ENCODE data around the gene ZNF30. TPM values are rescaled to one million over a fixed set of nuclear protein-coding genes. Genes with fewer than 3 reads are reported as not detected.
"Not testable (repeated sequence)": the region's sequence is repeated elsewhere in the genome, so short reads cannot be mapped to it uniquely, and the experiment has no call there.

Gene ZNF30
- total RNA-seq, 2 experiments from 2014 or later = 4.3 to 5.4 TPM

DNA sequence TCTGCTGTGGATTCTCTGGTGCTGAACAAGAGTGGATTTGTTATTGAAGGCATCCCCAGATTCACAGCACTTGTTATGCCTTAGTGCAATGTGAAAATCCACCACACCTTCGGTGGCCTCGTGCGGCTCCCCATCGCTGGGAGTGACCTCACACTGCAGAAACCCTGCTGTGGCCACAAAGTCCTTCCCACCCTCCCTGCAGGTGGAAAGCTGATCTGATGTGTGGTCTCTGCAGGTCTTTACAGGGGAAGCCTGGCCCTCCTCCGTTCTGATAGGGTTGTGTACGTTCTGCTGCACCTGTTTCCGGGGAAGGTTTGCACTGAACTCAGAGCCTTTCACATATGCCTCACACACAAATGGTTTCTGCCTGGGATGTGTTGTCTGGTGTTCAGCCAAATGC, 32.3 kb downstream of the ZNF30 start:
- ChIA-PET POLR2A (no interaction called here), CTCF (no interaction called here)

GRCh38 chr19:34960103-34960805, 33.6 kb downstream of the ZNF30 start:
- CTCF ChIA-PET = interaction anchor here (0.5 to 1.2 kb wide), 3 partner anchors 12 to 915 kb away, joined by 3 to 4 read pairs (median 3); no protein-coding TSS in a partner anchor
- POLR2A ChIA-PET = no interaction called here

DNA sequence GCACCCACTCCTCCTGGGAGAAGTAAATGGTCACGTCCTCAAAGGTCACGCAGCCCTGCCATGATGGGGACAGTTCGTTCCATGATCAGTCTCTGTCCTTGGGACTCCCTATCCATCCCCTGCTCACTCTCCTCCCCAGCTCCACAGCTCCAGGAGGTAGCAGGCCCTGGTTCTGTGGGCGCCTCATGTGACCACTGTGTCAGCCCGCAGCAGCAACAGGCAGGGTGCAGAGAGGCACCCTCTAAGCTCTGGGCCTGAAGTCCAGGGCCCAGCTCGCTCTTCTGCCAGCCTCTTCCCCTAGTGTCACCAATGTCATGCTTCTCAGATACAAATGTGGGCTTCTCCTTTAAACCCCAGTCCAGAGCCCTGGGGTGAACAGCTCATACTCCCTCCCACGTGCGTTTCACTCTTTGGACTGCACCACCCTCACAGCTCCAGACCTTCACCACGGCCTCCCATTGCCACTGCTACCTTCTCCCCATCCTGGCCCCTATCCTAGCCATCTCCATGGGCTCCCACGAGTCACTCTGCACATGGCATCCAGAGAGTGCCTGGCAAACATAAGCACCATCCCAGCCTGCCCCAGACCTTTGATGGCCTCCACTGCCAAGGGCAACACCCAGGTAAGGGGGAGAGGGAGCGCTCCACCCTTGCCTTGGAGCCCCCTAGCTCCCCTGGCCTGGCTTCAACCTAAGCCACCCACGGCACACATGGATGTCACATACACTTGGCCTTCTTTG, 34.4 kb downstream of the ZNF30 start:
- ChIA-PET POLR2A (no interaction called here), CTCF (interaction anchor here (0.5 to 1.2 kb wide), 3 partner anchors 11 to 914 kb away, joined by 3 to 4 read pairs (median 3); no protein-coding TSS in a partner anchor)

DNA sequence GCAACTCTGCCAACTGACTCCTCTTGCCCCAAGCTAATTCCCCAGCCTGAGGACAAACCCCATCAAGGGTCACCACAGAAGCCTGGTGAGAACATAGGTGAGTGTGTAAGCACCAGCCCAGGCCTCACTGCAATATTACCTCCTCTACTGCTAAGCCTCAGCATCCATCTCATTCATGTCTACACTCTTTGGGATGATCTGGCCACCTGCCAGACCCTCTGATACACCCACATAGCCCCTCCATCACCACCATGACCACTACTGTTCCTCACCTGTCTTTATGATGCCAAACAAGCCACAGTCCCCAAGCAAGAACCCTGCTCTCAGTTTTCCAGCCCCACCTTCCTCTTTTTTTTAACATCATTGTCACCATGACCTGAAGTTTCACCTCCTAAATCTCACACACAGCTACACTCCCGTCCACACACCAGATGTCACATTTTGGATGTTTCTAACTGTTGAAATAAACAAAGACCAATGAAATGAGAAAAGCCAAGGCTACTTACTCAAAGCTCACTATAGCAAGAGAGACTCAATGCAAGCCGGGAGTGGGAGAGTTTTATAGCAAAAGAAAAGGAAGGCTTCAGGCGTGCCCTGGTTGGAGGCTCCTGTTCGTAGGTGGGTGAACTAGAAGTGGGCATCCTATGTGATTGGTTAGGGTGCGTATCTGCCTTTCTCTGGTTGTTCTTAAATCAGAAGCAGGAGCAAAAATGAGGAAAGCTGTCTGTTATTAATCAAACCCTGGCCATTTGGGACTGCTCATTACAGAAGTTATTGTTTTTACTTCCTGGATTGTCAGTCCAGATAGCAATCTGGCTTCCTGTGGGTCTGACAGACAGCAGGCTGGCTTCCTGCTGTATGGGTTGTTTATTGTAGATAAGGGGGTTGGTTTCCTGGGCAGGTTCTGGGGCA, 35.3 kb downstream of the ZNF30 start:
- POLR2A ChIA-PET = interaction anchor here (0.5 kb wide), 1 partner anchor 60 kb away, joined by 5 read pairs; no protein-coding TSS in a partner anchor
- CTCF ChIA-PET = interaction anchor here (1.1 to 1.2 kb wide), 2 partner anchors 10 to 39 kb away, joined by 3 to 4 read pairs; no protein-coding TSS in a partner anchor

DNA sequence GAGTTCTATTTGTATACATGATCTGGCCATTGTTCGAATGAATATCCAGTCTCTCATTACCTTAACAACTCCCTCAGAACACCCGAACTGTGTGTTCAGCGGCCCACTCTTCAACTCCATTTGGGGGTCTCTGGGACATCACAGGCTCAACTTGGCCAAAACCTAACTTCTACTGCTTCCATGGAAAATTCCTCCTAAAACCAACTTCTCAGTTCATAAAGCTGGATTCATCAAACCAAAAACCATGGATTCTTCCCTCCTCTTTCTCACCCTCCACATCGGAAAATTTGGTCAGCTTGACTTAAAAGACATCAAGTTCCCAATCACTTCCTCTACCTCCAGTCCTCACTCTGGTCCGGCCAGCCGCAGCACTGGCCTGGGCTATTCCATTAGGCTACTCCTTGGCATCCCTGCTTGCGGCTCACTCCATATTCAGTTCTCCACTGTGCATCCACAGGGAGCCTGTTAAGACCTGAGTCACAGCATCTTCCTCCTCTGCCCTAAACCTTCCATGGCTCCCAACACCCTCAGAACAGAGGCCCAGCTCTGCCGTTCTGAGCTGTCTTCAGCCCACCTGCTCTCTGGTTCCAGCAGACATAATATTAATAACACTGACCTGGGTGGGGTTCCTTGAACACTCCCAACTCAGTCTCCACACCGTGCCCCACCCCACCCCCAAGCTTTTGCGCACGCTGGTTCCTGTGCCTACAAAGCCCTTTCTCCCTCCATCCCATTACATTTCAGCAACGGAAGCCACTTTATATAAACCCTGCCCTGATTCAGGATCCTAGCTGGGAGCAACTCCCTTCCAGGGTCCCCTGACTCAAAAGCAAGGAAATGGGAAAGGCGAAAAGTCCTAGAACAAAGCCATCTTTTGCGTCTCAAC, 36.2 kb downstream of the ZNF30 start:
- POLR2A ChIA-PET = interaction anchor here (0.5 to 0.6 kb wide), 2 partner anchors 17 to 1254 kb away, joined by 3 to 4 read pairs; no protein-coding TSS in a partner anchor
- CTCF ChIA-PET = interaction anchor here (1.1 to 1.9 kb wide), 2 partner anchors 10 to 81 kb away, joined by 3 to 5 read pairs; no protein-coding TSS in a partner anchor

- ChIA-PET CTCF (interaction anchor here (1.1 to 1.9 kb wide), 2 partner anchors 9 to 81 kb away, joined by 3 to 5 read pairs; no protein-coding TSS in a partner anchor), POLR2A (interaction anchor here (0.6 kb wide), 1 partner anchor 1253 kb away, joined by 3 read pairs; no protein-coding TSS in a partner anchor)
Observed at GRCh38 chr19:34963573-34964406, 37.1 kb downstream of the ZNF30 start, which contains the start of gene ZNF792. ZNF792 (minus strand) TSS chr19:34964229; CDS start chr19:34963662, 567 bp downstream.

GRCh38 chr19:34964598-34964997, 37.9 kb downstream of the ZNF30 start:
- CTCF ChIA-PET = interaction anchor here (1.9 kb wide), 1 partner anchor 8 kb away, joined by 5 read pairs; no protein-coding TSS in a partner anchor
- POLR2A ChIA-PET = no interaction called here

- CTCF ChIA-PET, POLR2A ChIA-PET: not testable (repeated sequence)
Observed at GRCh38 chr19:34965505-34965904, 38.8 kb downstream of the ZNF30 start.

- CTCF ChIA-PET = interaction anchor here (0.9 to 1.2 kb wide), 3 partner anchors 45 to 77 kb away, joined by 4 to 6 read pairs (median 5); no protein-coding TSS in a partner anchor
Observed at GRCh38 chr19:34967551-34967950, 40.8 kb downstream of the ZNF30 start.

GRCh38 chr19:34969721-34970120, 43.0 kb downstream of the ZNF30 start:
- POLR2A ChIA-PET = no interaction called here
- CTCF ChIA-PET = no interaction called here

More at GRCh38 chr19:34967551-34967950, 40.8 kb downstream of the ZNF30 start:
- POLR2A ChIA-PET = no interaction called here

GRCh38 chr19:34970185-34970780, 43.6 kb downstream of the ZNF30 start:
- POLR2A ChIA-PET, CTCF ChIA-PET: not testable (repeated sequence)

- ChIA-PET CTCF (interaction anchor here (0.6 to 5.0 kb wide), 13 partner anchors 8 to 66 kb away, joined by 3 to 65 read pairs (median 4); partner anchors contain the start of genes GRAMD1A and ZNF792), POLR2A (interaction anchor here (0.5 to 1.5 kb wide), 3 partner anchors 28 to 42 kb away, joined by 3 to 4 read pairs (median 4); partner anchors contain the start of gene GRAMD1A)
Observed at GRCh38 chr19:34972163-34972705, 45.5 kb downstream of the ZNF30 start.

GRCh38 chr19:34974646-34975045, 47.9 kb downstream of the ZNF30 start:
- ChIA-PET POLR2A (no interaction called here), CTCF (interaction anchor here (1.0 to 5.0 kb wide), 5 partner anchors 21 to 70 kb away, joined by 3 to 65 read pairs (median 3); no protein-coding TSS in a partner anchor)

DNA sequence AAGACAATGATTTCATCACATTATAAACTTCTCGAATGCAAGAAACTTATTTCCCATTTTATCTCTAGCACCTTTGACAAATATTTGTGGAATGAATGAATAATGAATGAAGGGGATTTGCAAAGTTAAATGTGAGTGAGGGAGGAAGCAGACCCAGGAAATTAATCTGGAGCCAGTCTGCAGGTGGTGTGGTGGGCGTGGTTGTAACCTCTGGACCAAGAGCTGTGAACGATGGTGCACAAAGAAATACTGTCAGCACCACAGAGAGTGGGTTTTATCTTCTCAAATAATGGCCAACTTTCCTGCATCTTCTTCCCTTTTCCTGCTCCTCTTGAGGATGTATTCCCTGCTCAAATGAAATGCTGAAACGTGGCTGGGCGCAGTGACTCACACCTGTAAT, 48.4 kb downstream of the ZNF30 start:
- ChIA-PET POLR2A (no interaction called here), CTCF (interaction anchor here (1.0 to 5.0 kb wide), 4 partner anchors 21 to 53 kb away, joined by 3 to 65 read pairs (median 3); no protein-coding TSS in a partner anchor)

- CTCF ChIA-PET = interaction anchor here (0.9 to 1.2 kb wide), 4 partner anchors 9 to 72 kb away, joined by 3 read pairs; no protein-coding TSS in a partner anchor
- POLR2A ChIA-PET = no interaction called here
Observed at GRCh38 chr19:34976611-34977010, 49.9 kb downstream of the ZNF30 start.

Data from activated CD8-positive, alpha-beta memory T cell treated with anti-CD3 and anti-CD28 coated beads for 36 hours (primary cell).